Chondrocyte (in vitro differentiated cells): Measurements from ENCODE around the gene HEXIM1. TPM values are rescaled to one million over a fixed set of nuclear protein-coding genes. Genes with fewer than 3 reads are reported as not detected.
A peak's percentile ranks its signal among the peaks of the same experiment; 100 is the strongest.

Experiments
- DNase-seq: peaks from one replicate; pipeline ENCODE4 v3.0.0; 2021; ENCODE audit warnings: mixed read lengths, low spot score
- H3K27ac Mint-ChIP-seq: one replicate; pipeline ENCODE4 v1.8.0; 2021; ENCODE audit warnings: mild to moderate bottlenecking, moderate library complexity, mixed read lengths; ENCODE audit not compliant: unreplicated experiment
- H3K27me3 Mint-ChIP-seq: 2 replicates; pipeline ENCODE4 v1.8.0; 2021; ENCODE audit warnings: low read depth, mixed read lengths
- H3K36me3 Mint-ChIP-seq: 2 replicates; pipeline ENCODE4 v1.8.0; 2021; ENCODE audit warnings: low read depth, mixed read lengths
- H3K4me1 Mint-ChIP-seq: 2 replicates; pipeline ENCODE4 v1.8.0; 2021; ENCODE audit warnings: low read depth, mild to moderate bottlenecking, mixed read lengths
- H3K4me3 Mint-ChIP-seq: one replicate; pipeline ENCODE4 v1.8.0; 2021; ENCODE audit warnings: mild to moderate bottlenecking, moderate library complexity, mixed read lengths; ENCODE audit not compliant: unreplicated experiment
- H3K9me3 Mint-ChIP-seq: 2 replicates; pipeline ENCODE4 v1.8.0; 2021; ENCODE audit warnings: low read depth, mixed read lengths
- total RNA-seq: library from RNA; stranded (reverse); gene quantifications from 3 replicates; pipeline ENCODE4 v1.2.1, GENCODE V29; 2021
- TF ChIP-seq, protein P1 (sequence below): fragments of 200-600 bp; sonication (generic); IDR thresholded peaks from 2 replicates; pipeline ENCODE4 v1.5.0; 2021; ENCODE audit warnings: antibody characterized with exemption, mild to moderate bottlenecking, moderate library complexity

HEXIM1 gene
- total RNA-seq, 1 donor from 2014 or later = 36.4 TPM

DNA sequence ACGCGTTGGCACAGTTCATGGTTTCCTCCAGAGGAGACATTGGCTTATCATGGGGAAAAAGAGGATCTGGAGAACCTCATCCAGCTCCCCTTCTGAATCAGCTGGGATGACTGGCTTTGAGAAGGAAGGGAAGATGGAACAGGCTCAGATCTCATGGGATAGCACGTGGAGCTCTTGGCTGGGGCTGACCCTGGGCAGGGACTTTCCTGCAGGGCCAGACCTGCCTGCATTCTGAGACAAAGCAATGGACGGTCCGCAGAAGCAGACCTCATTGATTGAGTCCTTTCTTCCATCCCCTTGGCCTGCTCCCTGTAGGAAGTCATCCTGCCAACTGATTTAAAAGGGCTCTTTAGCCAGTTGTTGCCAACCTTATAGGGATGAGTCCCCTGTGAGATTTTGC lies 42.2 kb upstream of the HEXIM1 start:
- TF ChIP-seq, protein P1, sequence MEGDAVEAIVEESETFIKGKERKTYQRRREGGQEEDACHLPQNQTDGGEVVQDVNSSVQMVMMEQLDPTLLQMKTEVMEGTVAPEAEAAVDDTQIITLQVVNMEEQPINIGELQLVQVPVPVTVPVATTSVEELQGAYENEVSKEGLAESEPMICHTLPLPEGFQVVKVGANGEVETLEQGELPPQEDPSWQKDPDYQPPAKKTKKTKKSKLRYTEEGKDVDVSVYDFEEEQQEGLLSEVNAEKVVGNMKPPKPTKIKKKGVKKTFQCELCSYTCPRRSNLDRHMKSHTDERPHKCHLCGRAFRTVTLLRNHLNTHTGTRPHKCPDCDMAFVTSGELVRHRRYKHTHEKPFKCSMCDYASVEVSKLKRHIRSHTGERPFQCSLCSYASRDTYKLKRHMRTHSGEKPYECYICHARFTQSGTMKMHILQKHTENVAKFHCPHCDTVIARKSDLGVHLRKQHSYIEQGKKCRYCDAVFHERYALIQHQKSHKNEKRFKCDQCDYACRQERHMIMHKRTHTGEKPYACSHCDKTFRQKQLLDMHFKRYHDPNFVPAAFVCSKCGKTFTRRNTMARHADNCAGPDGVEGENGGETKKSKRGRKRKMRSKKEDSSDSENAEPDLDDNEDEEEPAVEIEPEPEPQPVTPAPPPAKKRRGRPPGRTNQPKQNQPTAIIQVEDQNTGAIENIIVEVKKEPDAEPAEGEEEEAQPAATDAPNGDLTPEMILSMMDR = no peak
- Mint-ChIP-seq H3K27me3 (no peaks in the 10 kb centered on the region), H3K9me3 (no peaks in the 10 kb centered on the region), H3K36me3 (peaks cover 26% of the 10 kb centered on the region), H3K27ac (no peak overlapping the region), H3K4me3 (no peak overlapping the region), H3K4me1 (peaks cover 27% of the 10 kb centered on the region)
- no peak for DNase-seq

DNA sequence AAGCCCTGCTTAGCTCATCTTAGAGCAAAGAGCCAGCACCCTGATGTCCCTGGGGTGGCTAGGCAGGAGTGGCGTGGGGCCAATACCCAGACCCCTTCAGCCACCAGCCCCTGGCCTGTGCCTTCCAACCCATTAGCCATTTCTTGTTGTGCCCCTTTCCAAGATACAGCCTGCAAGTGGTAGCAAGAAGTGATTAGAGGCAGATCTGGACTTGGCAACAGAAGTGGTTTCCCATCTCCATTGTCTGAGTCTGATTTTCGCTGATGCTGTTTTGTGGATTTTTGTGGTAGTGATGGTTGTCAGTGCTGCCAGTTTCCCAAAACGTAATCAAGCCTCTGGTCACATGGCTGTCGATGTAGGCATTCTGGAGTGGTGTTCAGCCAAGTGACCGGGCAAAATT lies 41.7 kb upstream of the HEXIM1 start:
- Mint-ChIP-seq H3K9me3 (no peaks in the 10 kb centered on the region), H3K36me3 (peaks cover 26% of the 10 kb centered on the region), H3K4me1 (peaks cover 27% of the 10 kb centered on the region), H3K4me3 (no peak overlapping the region), H3K27ac (no peak overlapping the region), H3K27me3 (no peaks in the 10 kb centered on the region)
- no peak for DNase-seq
- TF ChIP-seq, protein P1 = no peak

DNA sequence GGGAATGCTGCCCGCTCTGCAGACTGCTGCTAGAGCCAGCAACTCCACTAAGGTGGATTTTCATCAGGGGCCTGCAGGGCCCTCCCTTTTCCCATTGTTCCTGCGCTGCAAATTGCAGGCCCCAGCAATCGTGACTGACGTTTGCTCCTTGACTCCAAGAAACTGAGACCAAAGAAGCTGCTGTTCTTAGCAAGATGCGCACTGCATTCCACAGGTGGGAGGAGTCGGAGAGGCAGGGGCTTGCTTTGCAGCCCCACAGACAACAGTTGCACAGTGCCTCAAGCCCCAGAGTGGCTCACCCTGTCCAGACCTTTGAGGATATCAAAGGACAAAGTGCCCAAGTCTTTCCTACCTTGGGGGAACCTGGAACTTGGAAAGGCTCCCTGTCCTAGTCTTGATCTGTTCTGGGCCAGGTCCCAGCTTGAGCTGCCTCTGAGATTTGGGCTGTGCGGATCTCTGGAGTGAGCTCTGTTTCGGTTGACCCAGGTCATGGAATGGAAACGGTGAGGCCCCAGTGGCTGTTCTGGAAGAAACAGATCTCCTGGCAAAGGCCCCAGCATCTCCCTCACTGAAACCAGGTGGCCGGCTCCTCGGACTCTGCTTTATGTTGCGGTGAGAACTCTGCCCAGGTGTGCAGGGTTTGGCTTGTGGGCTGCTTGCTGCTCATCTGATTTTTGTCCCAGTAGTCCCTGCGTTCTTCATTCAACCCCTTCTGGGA lies 40.8 kb upstream of the HEXIM1 start:
- Mint-ChIP-seq H3K36me3 (peaks cover 25% of the 10 kb centered on the region), H3K27me3 (no peaks in the 10 kb centered on the region), H3K9me3 (no peaks in the 10 kb centered on the region), H3K4me1 (peaks cover 18% of the 10 kb centered on the region), H3K27ac (no peak overlapping the region), H3K4me3 (no peak overlapping the region)
- TF ChIP-seq, protein P1 = no peak
- DNase-seq = no peak

DNA sequence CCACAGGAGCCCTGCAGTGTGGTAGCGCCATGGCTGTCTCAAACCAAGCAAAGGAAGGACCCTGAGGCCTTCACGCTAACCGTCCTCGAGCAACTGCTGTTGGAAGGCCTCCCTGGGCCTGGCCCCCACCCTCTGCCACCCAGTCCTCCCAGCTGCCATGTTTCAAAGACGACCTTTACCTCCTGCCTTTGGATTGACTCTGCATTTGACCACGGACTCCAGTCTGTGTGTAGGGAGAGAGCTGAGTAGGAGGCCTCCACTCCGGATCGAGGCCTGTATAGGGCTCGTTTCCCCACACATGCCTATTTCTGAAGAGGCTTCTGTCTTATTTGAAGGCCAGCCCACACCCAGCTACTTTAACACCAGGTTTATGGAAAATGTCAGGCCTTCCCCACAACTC lies 40.2 kb upstream of the HEXIM1 start:
- Mint-ChIP-seq H3K9me3 (no peaks in the 10 kb centered on the region), H3K4me1 (peaks cover 12% of the 10 kb centered on the region), H3K27ac (peak overlapping the region; percentile 59), H3K36me3 (peaks cover 21% of the 10 kb centered on the region), H3K27me3 (no peaks in the 10 kb centered on the region), H3K4me3 (no peak overlapping the region)
- TF ChIP-seq, protein P1 = no peak
- DNase-seq = no peak

DNA sequence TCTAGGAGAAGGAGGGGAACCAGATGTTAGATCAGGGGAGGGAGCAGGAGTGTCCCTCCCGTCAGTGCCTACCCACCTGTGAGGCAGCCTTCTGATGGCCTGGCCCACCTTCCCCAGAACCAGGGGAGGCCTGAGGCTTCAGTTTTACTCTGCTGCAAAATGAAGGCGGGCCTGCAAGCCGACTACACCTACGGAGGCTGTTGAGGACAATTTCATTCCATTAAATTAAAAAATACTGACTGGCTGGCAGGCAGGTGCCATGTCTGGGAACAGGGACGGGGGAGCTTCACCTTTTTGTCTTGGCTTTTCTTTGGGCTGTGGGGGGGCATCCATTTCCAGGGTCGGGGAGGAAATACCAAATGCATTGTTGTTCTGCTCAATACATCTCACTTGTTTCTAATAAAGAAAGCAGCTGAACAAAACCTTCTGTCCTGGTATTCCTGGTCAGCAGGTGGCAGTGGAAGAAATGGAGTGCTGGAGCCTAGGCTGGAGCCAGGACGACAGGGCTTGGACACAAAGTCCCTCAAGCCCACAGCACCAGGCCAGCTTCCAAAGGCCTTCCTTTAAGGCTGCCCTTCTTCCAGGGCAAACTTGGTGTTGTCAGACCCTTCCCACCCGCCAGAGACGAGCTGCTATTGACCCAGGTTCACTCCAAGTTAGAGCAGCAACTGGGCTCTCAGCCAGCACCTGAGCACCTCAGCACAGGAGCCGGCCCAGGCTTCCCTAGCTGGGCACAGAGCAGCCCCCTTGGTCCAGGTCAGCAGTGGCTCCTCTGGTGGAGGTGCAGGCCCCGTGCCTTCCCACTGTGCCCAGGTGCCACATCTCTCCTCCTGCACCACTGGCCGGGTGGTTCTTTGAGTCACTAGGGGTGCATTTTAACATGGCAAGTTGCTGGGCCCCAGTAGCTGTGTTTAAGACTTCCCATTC lies 39.4 kb upstream of the HEXIM1 start:
- peaks cover 5% of the 10 kb centered on the region for H3K4me1 Mint-ChIP-seq
- TF ChIP-seq, protein P1 = peak; percentile 38
- no peak overlapping the region for H3K4me3 Mint-ChIP-seq
- no peaks in the 10 kb centered on the region for H3K27me3 Mint-ChIP-seq
- peak overlapping the region; percentile 59 for H3K27ac Mint-ChIP-seq
- peaks cover 14% of the 10 kb centered on the region for H3K36me3 Mint-ChIP-seq
- H3K9me3 Mint-ChIP-seq = no peaks in the 10 kb centered on the region
- DNase-seq = no peak
